Hematopoietic multipotent progenitor cell treated with erythropoietin and hydrocortisone succinate and interleukin-3 and kit ligand, for 4 days (in vitro differentiated cells): ENCODE results near the gene BRSK2.
A peak's percentile ranks its signal among the peaks of the same experiment; 100 is the strongest.
"Not testable (repeated sequence)": the region's sequence is repeated elsewhere in the genome, so short reads cannot be mapped to it uniquely, and the experiment has no call there.

Experiments
- DNase-seq: peaks from one replicate; pipeline ENCODE4 v3.0.0-alpha.2; 2015

Gene BRSK2

GRCh38 chr11:1389932-1390568 lies at the start of gene BRSK2:
BRSK2 (plus strand) TSS chr11:1389934; CDS start chr11:1390285, 351 bp downstream.
- no peak for DNase-seq

GRCh38 chr11:1340111-1340510 lies 49.6 kb upstream of the BRSK2 start:
- DNase-seq = no peak

GRCh38 chr11:1341226-1341625 lies 48.5 kb upstream of the BRSK2 start:
- not testable (repeated sequence) for DNase-seq

- peak; percentile 35 for DNase-seq
These were observed 47.7 kb upstream of the BRSK2 start for GRCh38 chr11:1341928-1342524.

- no peak for DNase-seq
These were observed 46.8 kb upstream of the BRSK2 start for GRCh38 chr11:1342946-1343345.

- no peak for DNase-seq
These were observed 46.2 kb upstream of the BRSK2 start for GRCh38 chr11:1343391-1344055.

GRCh38 chr11:1344056-1344635 lies 45.6 kb upstream of the BRSK2 start:
- no peak for DNase-seq

- DNase-seq = peak; percentile 24
These were observed 43.8 kb upstream of the BRSK2 start for GRCh38 chr11:1345737-1346513.

GRCh38 chr11:1346669-1347390 lies 42.9 kb upstream of the BRSK2 start:
- DNase-seq = no peak

- not testable (repeated sequence) for DNase-seq
These were observed 42.2 kb upstream of the BRSK2 start for GRCh38 chr11:1347411-1347999.

- no peak for DNase-seq
These were observed 41.5 kb upstream of the BRSK2 start for GRCh38 chr11:1348146-1348795.

- DNase-seq = no peak
These were observed 40.9 kb upstream of the BRSK2 start for GRCh38 chr11:1348796-1349326.

- DNase-seq = no peak
These were observed 40.2 kb upstream of the BRSK2 start for GRCh38 chr11:1349327-1350041.

- no peak for DNase-seq
These were observed 39.5 kb upstream of the BRSK2 start for GRCh38 chr11:1350086-1350725.

GRCh38 chr11:1351278-1351937 lies 38.3 kb upstream of the BRSK2 start:
- DNase-seq = peak; percentile 31

- no peak for DNase-seq
These were observed 36.9 kb upstream of the BRSK2 start for GRCh38 chr11:1352696-1353382.

- no peak for DNase-seq
These were observed 36.2 kb upstream of the BRSK2 start for GRCh38 chr11:1353383-1354124.
